Inflammatory macrophage (primary cell): ENCODE results near the gene USP2.

Experiments used
- DNase-seq, 2 donors: peaks; one replicate each; pipeline ENCODE4 v3.0.0-alpha.2; 2020 to 2022

The USP2 gene

DNA sequence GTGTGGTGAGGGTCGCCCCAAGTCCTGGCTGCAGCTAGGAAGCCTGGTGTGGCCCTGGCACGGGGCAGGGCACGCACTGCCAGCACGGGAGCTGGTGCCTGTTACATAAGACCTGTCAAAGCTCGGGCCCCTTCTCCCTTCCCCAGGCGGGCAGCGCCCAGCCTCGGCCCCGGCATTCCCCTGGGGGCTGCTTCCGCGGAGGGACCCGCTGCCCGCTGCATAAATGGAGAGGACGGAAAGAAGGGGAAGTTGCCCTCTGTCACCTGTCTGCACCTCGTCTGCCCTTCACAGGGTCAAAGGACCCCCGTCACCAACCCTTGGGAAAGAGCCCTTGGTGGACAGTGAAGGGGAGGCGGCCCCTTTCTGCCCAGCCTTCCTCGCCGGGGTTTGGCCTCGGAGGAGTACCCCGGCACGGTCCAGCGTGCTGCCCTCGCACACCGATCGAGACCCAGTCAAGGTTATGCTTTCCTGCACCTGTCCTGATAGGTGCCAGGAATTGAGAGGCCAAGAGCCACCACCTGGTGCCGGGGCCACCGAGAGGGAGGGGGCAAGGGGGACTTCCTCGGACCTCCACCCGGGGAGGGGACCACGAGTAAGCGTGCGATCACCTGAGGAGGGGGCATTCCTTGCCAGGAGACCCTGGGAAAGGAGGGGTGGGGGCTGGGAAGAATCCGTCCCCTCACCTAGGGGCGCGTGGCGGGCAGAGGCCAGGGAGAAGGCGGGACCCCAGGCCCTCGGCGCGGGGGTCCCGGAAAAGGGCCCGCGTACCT lies 18.2 kb downstream of the USP2 start:
- DNase-seq, result no peak

DNA sequence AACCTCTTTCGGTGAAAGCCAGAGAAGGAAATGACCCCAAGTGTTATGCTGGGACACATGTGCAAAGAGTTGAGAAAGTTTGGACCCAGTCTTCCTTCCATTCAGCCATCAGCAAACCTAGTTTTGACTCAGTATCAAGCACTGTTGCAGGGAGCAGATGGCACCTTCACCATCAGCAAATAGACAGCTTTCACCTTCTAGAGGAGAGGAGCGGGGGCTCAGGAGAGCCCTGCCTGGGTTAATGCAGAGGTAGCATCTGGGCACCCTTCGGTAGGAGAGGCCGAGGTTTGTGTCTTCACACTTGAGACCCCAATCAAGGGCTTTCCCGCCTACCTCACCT lies 18.8 kb downstream of the USP2 start:
- DNase-seq, result no peak

DNA sequence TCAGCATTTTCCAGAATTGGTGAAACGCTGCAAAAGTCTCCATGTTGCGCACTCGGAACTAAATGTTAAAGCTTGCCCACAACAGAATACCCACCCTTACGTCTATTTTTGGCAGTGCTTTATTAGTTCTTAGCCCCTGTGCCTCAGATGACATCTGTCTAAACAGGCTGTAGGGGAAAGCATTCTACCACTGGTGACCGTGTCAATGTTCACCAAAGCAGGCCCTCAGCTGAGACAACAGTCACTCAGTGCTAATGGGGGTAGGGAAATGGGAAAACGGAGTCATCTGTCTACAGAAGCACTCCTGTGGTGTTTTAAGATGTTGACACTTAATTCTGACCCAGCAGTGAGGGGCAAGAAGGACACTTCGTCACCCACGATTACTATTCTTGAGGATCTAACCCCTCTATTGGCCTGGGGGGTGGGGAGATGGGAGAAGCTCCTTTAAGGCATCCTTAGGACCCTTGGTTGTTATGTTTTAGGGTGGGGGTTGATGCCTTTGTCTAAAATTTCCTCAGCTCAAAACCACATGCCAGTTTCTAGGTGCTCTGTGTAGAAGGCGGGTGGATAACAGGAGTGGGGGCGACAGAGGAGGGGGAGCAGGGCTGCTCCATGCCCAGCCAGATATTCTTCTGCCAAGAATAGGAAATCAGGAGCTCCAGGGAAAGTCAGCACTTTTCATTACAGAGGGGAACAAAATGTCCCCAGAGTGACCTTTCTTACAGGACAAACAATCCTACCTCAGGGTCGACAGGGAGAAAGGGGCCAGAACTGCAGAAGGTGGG lies 19.4 kb downstream of the USP2 start:
- DNase-seq, result peak in 1 of 2 donors; percentile 55

DNA sequence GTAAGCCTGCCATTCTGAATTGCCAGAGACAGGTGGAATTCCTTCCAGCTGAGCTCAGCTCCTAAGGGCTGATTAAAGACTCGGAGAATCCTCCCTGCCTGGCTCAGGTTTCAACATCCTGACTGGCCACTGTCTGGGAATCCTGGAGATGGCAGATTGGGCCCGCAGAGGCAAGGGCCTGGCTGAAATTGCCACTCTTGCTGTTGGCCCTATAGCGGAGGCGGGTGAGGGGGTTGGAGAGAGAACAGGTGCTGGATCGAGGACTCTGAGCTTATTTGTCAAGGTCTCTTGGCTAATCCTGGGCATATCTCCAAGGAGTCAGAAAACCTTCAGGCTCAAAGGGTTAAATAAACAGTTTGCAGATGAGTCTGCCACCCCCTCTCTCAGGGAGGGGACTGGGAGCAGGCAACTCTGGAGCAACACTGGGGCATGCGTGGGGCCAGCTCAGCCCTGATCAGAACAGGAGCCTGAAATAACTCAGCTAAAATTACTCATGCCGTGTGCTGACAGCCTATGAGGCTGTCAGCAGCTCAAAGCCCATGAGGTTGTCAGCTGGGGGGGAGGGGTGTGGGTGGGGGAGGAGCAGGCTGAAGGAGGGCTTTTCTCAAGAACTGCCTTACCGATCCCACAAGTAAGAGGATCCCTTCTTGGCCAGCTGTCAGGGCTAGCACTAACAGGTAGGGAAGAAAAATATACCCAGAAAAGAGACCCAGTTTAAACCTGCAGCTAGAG lies 20.3 kb downstream of the USP2 start:
- peak; percentile 84 to 95 for DNase-seq

DNA sequence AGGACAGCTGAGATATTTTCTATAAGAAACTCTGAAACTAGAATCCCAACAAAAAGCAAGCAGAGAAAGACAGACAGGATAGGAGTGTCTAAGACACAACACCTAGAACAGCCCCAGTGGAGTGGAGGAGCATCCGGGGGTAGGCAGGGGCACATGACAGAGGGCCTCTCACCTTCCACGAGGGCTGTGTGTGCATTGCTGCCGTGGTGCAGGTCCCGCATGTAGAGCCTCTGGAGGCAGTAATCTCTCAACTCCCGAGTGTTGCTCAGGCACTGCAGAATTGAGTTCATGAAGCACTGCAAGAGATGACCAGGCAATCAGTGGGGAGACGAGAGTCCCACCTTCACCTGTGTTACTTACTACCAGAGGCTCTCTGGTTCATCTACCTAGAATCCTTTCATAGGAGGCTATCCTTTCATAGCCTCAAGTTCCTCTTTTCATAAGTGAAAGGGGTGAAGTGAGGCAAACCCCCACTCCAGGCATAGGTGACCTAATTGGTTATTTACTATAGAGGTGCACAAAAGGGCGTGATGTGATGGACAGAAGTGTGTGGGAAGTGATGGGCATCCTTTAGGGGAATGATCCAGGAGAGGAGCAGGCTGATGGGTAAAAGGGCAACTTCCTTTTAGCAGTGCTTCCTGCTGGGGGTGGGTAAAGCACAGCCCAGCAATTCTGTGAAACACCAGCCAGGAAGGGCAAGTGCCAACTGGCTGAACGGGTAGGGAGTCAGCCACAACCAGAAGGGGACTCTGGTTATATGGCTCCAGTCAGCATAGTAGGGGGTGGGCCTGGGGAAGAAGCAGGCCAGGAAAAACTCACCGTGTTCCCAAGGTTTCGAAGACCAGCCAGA lies 21.9 kb downstream of the USP2 start:
- DNase-seq, result peak; percentile 71 to 80

DNA sequence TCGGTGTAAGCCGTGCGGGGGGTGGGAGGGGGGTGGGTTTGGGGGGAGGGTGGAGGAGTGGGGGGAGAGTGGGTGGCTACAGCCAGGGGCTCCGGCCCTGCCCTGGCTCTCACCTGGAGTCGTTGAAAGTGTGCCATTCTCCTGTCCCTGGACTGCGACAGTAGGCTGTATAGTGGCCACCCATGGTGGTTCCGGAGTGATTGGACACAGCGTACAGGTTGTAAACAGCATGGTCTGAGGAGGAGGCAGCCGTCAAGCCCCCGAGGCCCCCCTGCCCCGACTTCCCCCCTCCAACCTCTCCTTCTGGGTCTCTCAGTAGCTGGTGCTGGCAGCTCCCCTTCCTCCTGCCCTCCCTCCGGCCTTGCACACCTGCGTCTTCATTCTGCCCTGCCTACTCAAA lies 24.4 kb downstream of the USP2 start:
- no peak for DNase-seq

DNA sequence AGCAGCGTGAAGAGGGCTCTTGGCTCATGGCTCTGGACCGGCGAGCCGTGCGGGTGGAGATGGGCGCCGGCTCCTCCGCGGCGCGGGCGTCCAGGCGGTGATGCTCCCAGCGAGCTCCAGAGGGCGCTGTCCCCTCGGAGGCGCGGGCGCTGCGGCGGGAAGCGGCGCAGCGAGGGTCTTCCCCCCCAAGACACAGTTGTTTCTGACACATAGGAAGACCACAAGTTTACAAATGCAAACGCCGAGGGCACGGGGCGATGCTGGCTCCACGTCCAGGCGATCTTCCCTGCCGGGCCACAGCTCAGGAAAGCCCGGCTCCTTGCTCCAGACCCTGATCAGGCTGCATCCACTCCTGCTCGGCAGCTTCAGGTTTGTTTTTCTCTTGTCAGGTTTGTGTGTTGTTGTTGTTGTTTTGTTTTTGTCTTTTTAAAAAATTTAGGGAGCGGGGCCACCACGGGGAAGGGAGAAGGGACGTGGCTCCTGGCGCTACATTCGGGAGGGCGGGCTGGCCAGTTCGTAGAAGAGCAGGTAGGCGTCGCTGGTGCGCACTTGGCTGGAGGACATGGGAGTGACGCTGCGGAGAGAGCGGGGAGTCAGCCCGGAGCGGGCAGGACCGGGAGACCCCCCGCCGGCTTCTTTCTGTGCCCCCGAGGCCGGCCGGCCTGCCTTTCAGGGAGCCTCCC lies 25.0 kb downstream of the USP2 start:
- DNase-seq, result peak; percentile 53 to 71

DNA sequence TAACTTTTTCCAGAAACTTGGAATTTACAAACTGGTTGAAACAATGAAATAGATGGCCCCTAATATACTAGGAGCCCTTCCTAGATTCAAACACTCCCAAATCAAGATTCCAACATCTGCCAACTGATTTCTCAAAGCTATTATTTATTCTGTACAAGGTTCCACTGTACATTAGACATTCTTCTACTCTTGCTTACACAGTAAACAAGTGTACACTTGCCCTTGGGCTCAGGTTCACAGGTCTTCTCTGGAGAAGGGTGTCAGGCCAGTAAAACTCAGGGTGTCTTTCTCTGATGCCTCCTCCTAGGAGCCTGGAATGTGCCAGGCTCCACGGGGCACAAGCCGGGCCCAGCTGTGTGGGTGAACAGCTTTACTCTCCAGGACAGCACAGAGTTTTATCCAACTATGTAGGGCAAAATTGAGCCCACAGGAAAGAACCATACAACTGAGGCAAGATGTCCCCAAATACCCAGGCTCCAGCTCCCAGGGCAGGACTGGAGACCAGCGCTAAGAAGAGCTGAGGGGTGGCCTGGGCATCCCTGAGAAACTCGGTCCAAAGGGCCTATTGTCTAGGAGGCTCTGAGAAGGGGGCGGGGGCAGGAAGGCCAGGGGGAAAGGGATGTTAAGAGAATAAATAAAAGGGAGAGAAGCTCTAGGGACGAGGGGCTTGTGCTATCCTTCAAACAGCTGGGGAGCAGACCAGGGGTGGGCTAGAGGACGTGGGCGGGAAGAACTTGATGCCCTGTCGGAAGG lies 26.2 kb downstream of the USP2 start:
- no peak for DNase-seq

DNA sequence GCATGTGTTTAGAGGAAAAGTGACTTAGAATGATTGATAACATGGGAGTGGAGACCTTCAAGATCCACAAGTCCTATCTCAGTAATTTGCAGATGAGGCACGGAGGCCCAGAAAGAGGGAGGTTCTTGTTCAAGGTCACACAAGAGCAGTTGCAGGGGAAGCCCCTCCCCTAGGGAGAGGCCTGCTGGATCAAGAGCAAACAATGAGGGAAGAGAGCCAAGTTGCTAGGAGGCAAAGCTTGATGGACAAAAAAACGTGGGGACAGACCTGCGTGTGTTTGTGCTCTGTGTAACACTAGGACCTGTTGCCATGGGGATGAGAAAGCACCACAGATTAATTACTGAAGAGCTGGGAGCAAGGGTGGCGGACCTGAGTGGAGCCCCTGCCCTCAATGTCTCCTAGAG lies 28.6 kb downstream of the USP2 start:
- DNase-seq, result no peak

DNA sequence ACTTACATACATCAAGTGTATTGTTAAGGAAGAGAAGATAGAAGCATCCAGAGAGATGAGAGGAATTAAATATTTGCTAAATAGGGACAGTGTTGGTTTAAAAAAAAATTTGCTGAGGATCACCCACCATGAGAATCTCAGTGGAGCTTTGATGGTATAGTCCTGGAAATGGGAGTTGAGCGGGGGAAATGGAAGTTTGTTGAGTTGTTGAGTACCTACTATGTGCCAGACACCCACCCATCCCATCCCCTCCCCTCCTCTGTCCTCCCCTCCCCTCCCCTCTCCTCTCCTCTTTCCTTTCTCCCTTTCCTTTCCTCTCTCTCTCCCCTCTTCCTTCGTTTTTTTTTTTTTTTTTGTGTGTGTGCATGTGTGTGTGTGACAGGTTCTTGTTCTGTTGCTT lies 30.3 kb downstream of the USP2 start:
- DNase-seq, result no peak

DNA sequence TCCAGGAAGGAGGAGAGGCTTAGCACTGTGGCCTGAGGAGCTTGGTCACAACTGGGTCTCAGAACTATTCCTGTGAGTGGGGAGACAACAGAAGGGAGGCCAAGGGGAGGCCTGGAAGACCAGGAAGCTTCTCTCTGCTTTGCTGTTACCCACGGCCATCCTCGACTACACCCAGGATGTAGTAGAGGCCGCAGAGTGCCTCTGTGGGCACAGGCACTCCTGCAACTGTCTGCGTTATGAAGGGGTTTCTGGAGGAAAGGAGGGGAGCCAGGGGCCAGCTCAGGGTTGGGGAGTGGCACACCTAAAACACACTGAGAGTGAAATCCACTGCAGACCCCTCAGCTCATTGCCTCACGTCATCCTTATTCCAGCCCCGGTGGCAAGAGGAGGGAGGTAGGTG lies 31.2 kb downstream of the USP2 start:
- DNase-seq, result no peak

DNA sequence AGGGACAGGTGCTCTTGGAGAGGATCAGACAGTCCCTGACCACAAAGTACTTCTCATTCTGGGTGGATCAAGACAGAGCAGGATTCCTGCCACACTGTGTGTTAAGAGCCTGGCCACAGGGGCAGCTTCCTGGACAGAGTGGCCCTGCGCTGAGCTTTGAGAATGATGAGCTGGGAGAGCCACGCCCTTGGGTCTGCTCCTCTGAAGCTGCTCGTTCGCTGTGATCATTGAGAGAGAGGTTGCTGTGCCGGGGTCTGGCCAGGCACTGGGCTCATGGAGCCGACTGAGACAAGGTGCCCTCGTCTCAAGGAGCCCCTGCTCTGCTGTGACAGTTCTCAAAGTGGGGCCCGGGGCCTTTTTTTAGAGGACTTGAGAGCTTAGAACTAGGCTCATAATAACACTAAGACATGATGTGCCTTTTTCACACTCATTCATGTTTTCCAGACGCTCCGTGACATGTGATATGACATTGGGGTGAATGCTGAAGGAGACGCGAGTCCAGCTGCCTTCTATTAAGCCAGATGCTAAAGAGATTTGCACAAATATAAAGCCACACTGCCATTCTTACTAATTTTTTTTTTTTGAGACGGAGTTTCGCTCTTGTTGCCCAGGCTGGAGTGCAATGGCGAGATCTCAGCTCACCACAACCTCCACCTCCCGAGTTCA lies 33.4 kb downstream of the USP2 start:
- DNase-seq, result no peak

DNA sequence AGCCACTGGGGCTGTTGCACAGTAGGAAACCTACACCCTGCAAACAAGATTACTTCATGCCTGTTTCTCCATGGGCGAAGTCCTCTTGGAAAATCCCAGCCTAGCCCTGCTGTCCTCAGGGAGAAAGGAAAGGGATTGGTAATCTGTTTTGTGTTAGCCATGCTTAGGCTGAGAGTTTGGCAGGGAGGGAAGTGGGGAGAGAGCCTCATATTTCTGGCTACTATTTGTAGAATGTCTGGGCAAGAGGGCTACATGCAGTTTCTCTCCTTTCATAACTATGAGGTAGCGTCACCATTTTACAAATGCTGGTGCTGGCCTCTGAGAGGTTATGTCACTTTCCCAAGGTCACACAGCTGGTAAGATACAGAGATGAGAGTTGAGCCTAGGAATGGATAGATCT lies 34.2 kb downstream of the USP2 start:
- no peak for DNase-seq

DNA sequence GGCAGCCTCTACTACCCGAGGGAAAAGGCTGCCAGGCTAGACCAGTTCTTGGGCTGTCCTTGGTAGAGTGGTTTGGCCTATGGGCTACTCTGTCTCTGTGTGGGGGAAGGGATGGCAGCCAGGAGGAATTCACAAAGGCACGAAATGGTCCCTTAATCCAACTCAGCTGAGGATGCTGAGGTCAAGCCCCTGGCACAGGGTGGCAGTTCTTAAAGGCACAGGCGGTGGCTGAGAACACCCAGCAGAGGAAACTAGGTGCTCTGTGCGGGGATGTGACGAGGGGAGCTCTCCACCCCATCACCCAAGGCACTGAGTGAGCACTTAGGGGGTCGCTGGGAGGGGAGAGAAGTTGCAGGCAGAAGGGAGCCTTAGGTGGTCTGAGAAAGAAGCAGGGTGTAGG lies 34.9 kb downstream of the USP2 start, which contains the start of gene MFRP:
TSS of gene MFRP (minus strand) at position 101 of the 400 bp plus-strand sequence. CDS start 192 bp downstream, outside the sequence.
- no peak for DNase-seq

DNA sequence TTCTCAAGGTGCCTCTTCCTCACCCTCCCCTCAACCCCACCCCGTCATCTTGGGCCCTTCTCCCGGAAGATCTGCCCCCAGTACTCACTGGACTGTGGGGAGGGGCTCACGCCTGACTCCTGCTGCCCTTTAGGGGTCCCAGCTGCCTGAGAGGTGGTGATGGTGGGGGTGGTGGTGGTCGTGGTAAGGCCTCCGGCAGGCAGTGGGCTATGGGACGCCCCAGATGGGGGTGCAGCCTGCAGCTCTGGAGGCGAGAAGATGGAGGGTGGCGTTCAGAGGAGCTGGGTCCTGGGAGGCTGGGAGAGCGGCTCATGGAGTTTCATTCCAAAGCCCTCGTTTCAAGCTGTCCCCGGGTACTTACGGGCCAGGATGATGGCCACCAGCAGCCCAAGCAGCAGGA lies 35.8 kb downstream of the USP2 start:
- DNase-seq, result no peak

DNA sequence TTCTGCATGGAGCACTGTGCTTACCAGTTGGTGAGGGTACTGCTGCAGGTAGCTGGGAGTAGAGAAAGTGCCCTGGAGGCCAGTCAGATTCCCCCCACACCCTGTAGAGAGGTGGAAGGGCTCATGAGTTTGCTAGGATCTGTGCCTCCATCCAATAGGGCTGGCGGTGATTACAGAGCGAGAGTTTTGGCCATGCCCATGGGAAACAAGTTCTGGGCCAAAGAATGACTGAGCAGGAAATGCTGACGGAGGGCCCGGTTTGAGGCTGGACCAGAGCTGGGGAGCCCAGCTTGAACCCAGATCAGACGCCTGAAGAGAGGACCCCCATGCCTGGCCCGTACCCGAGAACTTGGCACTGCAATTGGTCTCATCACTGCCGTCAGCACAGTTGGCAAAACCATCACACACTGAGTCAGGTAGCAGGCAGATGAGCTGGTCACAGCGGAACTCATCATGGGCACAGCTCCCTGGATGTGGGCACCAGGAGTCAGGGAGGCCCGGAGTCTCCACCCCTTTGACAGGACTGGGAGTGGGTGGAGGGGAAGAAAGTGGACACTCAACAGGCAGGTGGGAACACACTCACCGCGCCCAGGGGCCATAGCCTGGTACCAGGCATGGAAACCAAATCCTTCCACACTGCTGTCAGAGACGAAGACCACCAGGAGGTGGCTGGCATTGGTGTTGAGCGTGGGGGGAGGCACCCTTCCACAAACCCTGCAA lies 37.0 kb downstream of the USP2 start:
- no peak for DNase-seq

DNA sequence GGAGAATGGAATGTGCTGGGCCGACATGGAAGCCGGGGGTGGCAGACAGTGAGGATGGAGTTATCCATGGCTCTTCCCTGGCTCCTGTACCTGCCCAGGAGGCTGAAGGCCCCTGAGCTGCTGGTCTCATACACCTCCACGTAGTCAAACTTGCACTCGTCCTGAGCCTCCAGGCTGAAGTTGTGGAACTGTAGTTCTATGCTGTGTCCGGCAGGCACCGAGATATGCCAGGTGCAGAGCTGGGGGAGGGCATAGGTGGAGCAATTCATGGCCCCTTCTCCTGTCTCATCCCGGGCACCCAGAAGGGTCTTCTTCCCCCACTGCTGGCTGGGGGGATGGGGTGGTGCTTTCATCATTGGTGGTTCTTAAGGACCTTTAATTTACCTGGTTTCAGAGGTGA lies 37.8 kb downstream of the USP2 start:
- no peak for DNase-seq

DNA sequence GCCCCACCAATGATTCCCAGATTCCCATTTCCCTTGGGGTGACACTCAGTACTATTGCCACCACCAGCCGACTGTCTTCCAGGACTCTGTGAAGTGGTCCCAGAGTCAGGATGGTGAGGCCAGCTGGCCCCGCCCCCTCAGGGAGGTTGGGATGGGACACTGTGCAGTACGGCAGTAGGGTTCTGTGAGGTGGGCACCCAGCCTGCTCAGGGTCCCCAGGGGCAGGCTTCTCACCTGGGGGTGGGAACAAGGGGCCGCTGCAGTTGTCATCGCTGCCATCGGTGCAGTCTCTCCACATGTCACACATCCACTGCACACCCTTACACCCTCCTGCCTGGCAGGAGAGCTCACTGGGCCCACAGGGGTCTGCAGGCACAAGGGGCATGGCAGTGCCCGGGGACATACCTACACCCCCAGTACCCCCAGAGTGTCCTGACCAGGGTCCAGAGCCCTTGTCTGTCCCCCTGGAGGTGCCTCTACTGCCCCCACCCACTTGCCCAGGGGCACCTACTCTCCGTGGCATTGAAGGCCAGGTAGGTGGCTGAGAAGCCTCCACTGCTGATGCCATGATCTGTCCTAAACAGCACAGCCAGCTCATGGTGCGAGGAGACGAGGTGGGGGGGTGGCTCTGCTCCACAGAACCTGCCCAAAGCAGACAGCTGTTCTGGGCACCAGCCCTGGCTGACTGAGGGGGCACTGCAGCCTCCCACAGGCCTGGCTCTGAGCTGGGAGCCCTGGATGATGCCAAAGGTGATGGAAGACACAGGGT lies 38.9 kb downstream of the USP2 start:
- no peak for DNase-seq

DNA sequence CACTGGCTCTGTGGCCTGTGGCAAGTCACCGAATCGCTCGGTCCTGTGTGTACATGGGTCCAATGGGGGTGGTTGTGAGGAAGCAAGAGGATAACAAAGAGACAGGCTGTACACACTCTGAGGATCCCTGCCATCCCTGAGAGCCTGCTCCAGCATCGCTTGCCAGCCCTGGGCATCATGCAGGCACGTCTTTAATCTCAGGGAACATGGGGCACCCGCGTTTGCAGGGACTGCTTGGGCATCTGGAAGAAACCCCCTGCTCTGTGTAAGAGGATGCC lies 39.5 kb downstream of the USP2 start:
- DNase-seq, result no peak
